Activated CD4-positive, alpha-beta T cell treated with anti-CD3 and anti-CD28 coated beads, Interleukin-2, amount 10 ng/mL, durations not matched to agents 7 days and 5 days (primary cell): Measurements from ENCODE around the gene TCL1B. TPM values are rescaled to one million over a fixed set of nuclear protein-coding genes. Genes with fewer than 3 reads are reported as not detected.
"Not testable (repeated sequence)": the region's sequence is repeated elsewhere in the genome, so short reads cannot be mapped to it uniquely, and the experiment has no call there.

ENCODE experiments used
- CTCF ChIA-PET: fragments of 350-600 bp; sonication (Branson Sonifier 250); formaldehyde crosslinking; loops from one replicate; lab custom pipeline; 2021; ENCODE audit warnings: antibody characterized with exemption; lab: Charles Lee
- POLR2A ChIA-PET: fragments of 350-600 bp; sonication (Branson Sonifier 250); formaldehyde crosslinking; loops from one replicate; lab custom pipeline; 2021; ENCODE audit warnings: antibody characterized with exemption; lab: Charles Lee
- DNase-seq: peaks from one replicate; pipeline ENCODE4 v3.0.0-alpha.2; 2020
- H3K27ac Mint-ChIP-seq: one replicate; pipeline ENCODE4 v1.8.0; 2021; ENCODE audit warnings: mild to moderate bottlenecking, moderate library complexity, mixed read lengths
- H3K27me3 Mint-ChIP-seq: one replicate; pipeline ENCODE4 v1.8.0; 2021; ENCODE audit warnings: mixed read lengths
- H3K36me3 Mint-ChIP-seq: one replicate; pipeline ENCODE4 v1.8.0; 2021; ENCODE audit warnings: low read depth, mixed read lengths
- H3K4me1 Mint-ChIP-seq: one replicate; pipeline ENCODE4 v1.8.0; 2021; ENCODE audit warnings: mixed read lengths
- H3K4me3 Mint-ChIP-seq: one replicate; pipeline ENCODE4 v1.8.0; 2021; ENCODE audit warnings: mild to moderate bottlenecking, moderate library complexity, mixed read lengths
- H3K9me3 Mint-ChIP-seq: one replicate; pipeline ENCODE4 v1.8.0; 2021; ENCODE audit warnings: mixed read lengths
- total RNA-seq, 2 experiments: library from RNA; stranded (reverse); gene quantifications; one replicate each; pipeline ENCODE4 v1.2.3, GENCODE V29; 2021

The TCL1B gene
- total RNA-seq, 2 experiments from 2014 or later, result not detected

DNA sequence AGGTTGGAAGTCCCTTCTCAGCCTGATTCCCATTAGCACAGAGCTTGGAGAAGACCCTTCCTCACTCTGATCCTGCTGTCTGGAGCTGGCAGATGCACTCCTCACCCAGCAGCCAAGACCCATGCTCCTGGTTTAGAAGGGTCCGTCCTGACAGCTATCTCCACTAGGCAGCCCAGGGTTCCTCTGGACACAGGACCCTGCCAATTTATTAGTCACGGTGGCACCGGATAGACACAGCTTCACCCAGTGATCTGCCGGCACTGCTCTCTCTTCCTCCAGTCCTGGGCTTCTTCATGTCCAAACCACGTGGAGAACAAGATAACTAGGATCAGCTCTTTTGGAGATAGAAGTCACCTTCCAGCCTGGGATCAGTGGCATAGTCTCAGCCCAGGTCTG lies 26.2 kb upstream of the TCL1B start:
- Mint-ChIP-seq H3K4me3 (no peak overlapping the region), H3K36me3 (no peaks in the 10 kb centered on the region), H3K27me3 (peaks cover 4% of the 10 kb centered on the region), H3K27ac (no peak overlapping the region), H3K4me1 (peaks cover 9% of the 10 kb centered on the region), H3K9me3 (no peaks in the 10 kb centered on the region)
- ChIA-PET POLR2A (no interaction called here), CTCF (no interaction called here)
- no peak for DNase-seq

DNA sequence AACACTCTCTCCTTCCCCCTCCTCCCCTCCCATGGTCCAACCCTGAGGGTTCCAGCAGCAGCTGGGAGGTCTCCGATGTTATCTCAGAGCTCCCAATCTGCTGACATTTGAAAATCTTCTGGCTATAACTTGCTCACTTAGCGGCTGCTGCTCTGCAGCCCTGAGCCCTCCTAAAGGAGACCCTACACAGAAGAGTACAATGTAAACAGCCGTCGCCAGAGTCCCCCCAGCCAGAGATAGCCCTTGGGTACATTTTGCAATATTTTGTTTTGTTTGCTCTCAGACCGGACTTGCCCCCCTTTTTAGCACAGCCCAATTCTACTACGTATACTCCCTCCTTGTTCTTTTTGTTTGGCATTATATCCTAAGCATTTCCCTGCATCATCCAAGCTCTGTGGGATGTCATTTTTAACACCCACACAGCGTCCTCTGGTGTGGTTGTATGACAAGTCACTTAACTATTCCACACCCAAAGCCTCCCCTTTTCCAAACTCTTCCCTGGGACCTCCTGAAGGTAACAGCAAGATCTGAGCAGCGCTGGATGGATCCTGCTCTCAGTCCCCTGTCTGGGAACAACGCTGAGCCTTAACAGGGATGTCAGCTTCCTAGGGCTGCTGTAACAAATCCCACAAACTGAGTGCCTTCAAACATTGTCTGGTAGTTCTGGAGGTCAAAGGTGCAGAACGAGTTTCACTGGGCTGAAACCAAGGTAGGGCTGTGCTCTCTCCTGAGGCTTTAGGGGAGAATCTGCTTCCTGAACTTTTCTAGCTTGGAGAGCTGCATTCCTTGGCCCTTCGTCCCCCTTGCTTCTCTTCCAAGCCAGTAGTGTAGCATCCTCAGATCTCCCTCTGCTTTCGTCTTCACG lies 25.3 kb upstream of the TCL1B start:
- Mint-ChIP-seq H3K4me3 (no peak overlapping the region), H3K4me1 (peaks cover 9% of the 10 kb centered on the region), H3K9me3 (no peaks in the 10 kb centered on the region), H3K27me3 (peaks cover 4% of the 10 kb centered on the region), H3K36me3 (no peaks in the 10 kb centered on the region), H3K27ac (no peak overlapping the region)
- DNase-seq, result no peak
- CTCF ChIA-PET, result no interaction called here
- POLR2A ChIA-PET, result no interaction called here

DNA sequence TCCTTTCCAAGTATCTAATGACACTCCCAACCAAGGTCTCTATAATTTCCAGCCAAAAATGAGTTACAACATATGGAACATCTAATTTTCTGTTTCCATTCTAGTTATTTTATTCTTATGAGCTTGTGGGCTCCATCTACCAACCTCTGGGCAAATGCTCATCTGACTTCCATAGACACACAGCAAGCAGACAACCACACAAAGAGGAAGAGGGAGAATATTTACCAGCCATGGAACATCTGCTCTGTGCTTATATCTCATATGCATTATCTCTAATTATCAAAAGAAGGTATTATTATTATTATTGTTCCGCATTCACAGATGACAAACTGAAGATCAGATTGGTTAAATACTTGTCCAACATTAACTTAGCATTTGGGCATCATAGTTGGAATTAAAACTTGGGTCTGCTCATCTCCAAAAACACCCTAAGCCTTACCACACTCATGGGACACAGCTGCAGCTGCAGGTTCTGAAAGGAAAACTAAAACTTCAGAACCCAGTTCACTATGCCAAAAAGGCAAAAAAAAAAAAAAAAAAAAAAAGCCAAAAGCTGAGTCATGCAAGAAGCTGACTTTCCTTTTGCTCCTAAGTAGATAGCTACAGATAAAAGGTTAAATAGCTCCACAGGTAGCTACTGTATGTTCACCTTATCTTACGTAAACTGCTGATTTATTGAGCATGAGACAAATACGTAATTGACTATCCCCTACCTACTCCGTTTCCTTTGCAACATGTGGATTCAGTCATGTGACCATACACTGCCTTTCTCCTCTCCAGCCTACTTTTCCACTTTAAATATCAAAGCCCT lies 23.6 kb upstream of the TCL1B start:
- ChIA-PET CTCF (interaction anchor here (0.7 kb wide), 1 partner anchor 43 kb away, joined by 3 read pairs; no protein-coding TSS in a partner anchor), POLR2A (no interaction called here)
- Mint-ChIP-seq H3K4me3 (no peak overlapping the region), H3K4me1 (peaks cover 9% of the 10 kb centered on the region), H3K27me3 (no peaks in the 10 kb centered on the region), H3K36me3 (no peaks in the 10 kb centered on the region), H3K9me3 (no peaks in the 10 kb centered on the region), H3K27ac (no peak overlapping the region)
- DNase-seq, result no peak

DNA sequence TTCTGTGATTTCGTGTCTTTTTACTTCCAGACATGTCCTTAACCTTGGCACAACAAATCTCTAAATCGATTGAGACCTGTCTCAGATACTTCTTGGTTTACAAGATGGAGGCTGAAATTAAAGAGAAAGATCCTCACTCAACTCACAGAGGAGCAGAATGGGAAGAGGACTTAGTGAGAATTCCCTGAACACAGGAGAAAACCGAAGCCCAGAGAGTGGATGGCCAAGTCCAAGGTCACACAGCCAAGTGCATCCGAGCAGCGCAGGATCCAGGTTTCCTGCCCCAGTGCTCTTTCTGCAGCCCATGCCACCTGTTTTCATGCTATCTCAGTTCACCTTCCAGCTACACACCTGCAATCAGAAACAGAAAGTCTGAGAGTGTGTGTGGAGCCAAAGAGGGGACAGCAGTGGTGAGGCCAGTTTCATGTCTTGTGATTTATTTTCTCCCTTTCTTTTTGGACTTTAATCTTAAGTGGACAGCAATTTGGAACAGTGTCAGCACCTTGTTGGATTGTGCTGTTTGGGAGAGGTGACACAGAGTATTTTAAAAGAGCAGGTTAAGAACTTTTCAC lies 22.9 kb upstream of the TCL1B start:
- Mint-ChIP-seq H3K36me3 (no peaks in the 10 kb centered on the region), H3K4me1 (peaks cover 9% of the 10 kb centered on the region), H3K4me3 (no peak overlapping the region), H3K27me3 (no peaks in the 10 kb centered on the region), H3K9me3 (no peaks in the 10 kb centered on the region), H3K27ac (no peak overlapping the region)
- ChIA-PET POLR2A (no interaction called here), CTCF (no interaction called here)
- no peak for DNase-seq

DNA sequence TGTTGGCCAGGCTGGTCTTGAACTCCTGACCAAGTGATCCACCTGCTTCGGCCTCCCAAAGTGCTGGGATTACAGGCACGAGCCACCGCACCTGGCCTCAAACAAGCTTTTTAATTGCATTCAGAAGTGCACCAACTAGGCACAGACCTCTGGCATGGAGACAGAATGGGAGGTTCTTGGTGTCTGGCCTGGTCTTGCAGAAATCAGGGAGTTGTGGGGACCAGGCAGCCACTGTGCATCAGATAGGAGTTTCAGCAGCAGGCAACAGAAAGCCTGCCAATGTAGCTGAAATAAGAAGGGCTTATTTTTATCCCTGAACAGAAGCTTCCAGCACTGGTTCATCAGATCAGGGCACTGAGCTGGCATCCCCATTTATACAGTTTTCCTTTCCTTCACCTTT lies 22.2 kb upstream of the TCL1B start:
- Mint-ChIP-seq H3K9me3 (no peaks in the 10 kb centered on the region), H3K4me1 (peaks cover 9% of the 10 kb centered on the region), H3K4me3 (no peak overlapping the region), H3K27ac (no peak overlapping the region), H3K27me3 (no peaks in the 10 kb centered on the region), H3K36me3 (no peaks in the 10 kb centered on the region)
- CTCF ChIA-PET, result no interaction called here
- no peak for DNase-seq
- POLR2A ChIA-PET, result no interaction called here

DNA sequence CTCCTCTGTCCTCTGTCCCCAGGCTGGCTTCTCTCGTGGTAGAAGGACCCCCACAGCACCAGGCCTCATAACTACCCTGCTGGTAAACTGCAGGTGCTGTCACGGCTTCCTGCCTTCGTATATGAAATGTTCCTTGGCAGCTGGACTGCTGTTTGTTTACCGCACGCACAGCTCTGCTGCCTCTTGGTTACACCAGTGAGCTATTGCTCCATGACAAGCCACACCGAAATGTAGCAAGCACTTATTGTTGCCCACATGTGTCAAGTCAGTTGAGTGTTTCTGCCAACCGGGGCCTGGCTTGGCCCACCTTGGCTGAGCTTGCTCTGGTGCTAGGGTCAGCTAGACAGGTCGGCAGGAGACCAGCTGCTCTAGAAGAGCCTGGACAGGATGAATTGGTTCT lies 21.7 kb upstream of the TCL1B start:
- CTCF ChIA-PET, result no interaction called here

DNA sequence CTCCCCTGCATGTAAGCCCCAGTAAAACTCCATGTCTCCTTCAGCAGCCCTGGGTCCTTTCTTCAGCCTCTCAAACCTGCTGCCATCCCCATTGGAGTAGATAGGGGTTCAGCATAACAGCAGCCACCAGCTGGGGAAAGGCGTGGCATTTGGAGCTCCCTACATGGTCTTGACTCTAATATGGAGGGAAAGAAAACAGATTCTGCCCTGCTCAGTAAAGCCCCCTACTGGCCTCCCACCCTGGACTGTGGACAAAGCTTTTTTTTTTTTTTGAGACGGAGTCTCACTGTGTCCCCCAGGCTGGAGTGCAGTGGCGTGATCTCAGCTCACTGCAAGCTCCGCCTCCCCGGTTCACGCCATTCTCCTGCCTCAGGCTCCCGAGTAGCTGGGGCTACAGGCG lies 20.7 kb upstream of the TCL1B start:
- CTCF ChIA-PET, result interaction anchor here (0.6 kb wide), 1 partner anchor 37 kb away, joined by 5 read pairs; no protein-coding TSS in a partner anchor
- H3K27me3 Mint-ChIP-seq, H3K36me3 Mint-ChIP-seq, H3K27ac Mint-ChIP-seq, DNase-seq, H3K4me3 Mint-ChIP-seq, H3K9me3 Mint-ChIP-seq, POLR2A ChIA-PET, H3K4me1 Mint-ChIP-seq: not testable (repeated sequence)

More for the DNA sequence above, 21.7 kb upstream of the TCL1B start:
- no peak for DNase-seq
- POLR2A ChIA-PET, result no interaction called here
- H3K36me3 Mint-ChIP-seq, result no peaks in the 10 kb centered on the region
- H3K9me3 Mint-ChIP-seq, result no peaks in the 10 kb centered on the region
- H3K4me1 Mint-ChIP-seq, result peaks cover 9% of the 10 kb centered on the region
- no peak overlapping the region for H3K27ac Mint-ChIP-seq
- no peaks in the 10 kb centered on the region for H3K27me3 Mint-ChIP-seq
- H3K4me3 Mint-ChIP-seq, result no peak overlapping the region

DNA sequence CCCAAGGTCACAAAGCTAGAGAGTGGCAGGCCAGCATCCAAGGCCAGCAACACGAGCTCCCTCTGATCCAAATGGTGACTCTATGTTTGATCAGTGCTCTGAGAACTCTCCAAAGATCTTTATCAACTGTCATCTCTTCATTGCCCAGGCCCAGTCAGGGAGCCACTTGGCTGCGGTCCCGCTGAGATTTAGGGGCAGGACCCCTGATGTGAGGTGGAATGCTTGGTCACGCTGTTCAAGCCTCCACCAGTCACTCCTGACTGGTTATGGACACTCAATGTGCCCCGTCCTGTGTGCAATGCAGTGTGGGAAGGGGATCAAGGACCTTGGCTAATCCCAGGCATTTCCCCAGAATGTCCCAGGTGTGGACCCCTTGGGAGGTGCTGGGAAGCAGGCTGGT lies 19.8 kb upstream of the TCL1B start:
- Mint-ChIP-seq H3K27me3 (no peaks in the 10 kb centered on the region), H3K27ac (no peak overlapping the region), H3K36me3 (no peaks in the 10 kb centered on the region), H3K9me3 (no peaks in the 10 kb centered on the region), H3K4me1 (peaks cover 9% of the 10 kb centered on the region), H3K4me3 (no peak overlapping the region)
- CTCF ChIA-PET, result no interaction called here
- POLR2A ChIA-PET, result no interaction called here
- no peak for DNase-seq

DNA sequence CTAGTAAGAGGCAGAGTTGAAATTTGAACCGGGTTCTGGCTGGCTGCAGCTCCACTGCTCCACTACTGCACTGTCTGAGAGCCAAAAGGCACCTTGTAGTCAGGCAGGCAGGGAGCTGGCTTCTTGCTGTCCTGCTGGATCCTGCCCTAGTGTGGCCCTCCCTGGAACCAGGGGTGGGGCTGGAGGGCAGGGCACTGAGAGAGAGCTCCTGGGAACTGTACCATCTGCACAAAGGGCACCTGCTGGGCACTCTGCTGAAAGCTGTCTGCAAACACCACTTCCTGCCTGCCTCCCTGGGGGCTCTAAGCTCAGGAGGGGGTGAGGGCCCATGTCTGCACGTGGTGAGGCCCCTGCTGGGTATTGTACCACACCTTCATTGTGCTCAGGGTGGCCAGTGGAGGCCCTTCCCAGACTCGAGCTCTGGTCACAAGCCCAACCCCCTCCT lies 19.0 kb upstream of the TCL1B start:
- H3K36me3 Mint-ChIP-seq, result no peaks in the 10 kb centered on the region
- DNase-seq, result no peak
- H3K4me3 Mint-ChIP-seq, result no peak overlapping the region
- H3K4me1 Mint-ChIP-seq, result peaks cover 7% of the 10 kb centered on the region
- no peak overlapping the region for H3K27ac Mint-ChIP-seq
- no peaks in the 10 kb centered on the region for H3K27me3 Mint-ChIP-seq
- ChIA-PET CTCF (no interaction called here), POLR2A (no interaction called here)
- no peaks in the 10 kb centered on the region for H3K9me3 Mint-ChIP-seq

DNA sequence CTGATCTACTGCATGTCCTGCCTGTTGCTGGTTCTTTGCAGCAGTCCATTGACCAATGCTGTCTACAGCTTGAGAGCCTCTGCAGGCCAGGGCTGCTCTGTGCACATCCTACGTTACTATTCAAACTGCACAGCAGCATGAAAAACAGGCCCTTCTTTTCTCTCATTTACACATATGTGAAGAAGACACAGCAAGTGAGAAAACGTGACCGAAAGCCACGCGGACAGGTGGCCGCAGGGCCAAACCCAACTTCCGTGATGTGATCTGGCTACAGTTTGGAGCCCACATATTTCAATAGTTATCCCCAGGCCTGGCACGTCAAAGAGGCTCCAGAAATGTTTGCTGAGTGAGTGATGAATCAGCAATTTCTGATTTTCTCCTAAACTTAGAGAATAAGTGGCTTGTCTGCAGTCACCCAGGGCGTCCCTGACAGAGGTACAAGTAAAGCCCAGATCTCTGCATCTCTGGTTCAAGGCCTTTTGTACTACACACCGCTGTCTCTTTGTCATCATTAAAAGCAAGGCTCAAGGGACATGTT lies 17.9 kb upstream of the TCL1B start:
- H3K36me3 Mint-ChIP-seq, result no peaks in the 10 kb centered on the region
- no peak overlapping the region for H3K27ac Mint-ChIP-seq
- DNase-seq, result no peak
- no peaks in the 10 kb centered on the region for H3K9me3 Mint-ChIP-seq
- H3K27me3 Mint-ChIP-seq, result peaks cover 1% of the 10 kb centered on the region
- ChIA-PET POLR2A (no interaction called here), CTCF (no interaction called here)
- H3K4me1 Mint-ChIP-seq, result no peaks in the 10 kb centered on the region
- H3K4me3 Mint-ChIP-seq, result no peak overlapping the region

DNA sequence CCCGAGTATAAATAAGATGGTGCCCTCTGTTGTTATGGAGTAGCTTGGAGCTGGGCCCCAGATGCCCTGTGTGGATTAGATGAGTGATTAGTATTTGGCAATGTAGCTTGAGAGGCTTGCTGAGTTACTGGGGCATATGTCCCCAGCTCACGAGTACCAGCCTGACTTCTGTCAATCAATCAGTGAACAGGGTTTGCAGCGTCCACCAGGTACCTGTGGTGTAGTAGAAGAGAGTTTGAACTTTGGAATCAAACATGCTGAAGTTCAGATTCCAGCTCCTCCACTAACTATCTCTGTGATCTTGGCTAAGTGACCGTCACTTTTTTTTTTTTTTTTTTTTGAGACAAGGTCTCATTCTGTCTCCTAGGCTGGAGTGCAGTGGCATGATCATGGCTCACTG lies 11.6 kb upstream of the TCL1B start:
- Mint-ChIP-seq H3K4me1 (no peaks in the 10 kb centered on the region), H3K36me3 (no peaks in the 10 kb centered on the region), H3K27ac (no peak overlapping the region), H3K27me3 (peaks cover 13% of the 10 kb centered on the region), H3K9me3 (no peaks in the 10 kb centered on the region), H3K4me3 (no peak overlapping the region)
- ChIA-PET CTCF (interaction anchor here (0.6 to 0.9 kb wide), 3 partner anchors 22 to 232 kb away, joined by 3 to 4 read pairs (median 3); no protein-coding TSS in a partner anchor), POLR2A (no interaction called here)
- no peak for DNase-seq

DNA sequence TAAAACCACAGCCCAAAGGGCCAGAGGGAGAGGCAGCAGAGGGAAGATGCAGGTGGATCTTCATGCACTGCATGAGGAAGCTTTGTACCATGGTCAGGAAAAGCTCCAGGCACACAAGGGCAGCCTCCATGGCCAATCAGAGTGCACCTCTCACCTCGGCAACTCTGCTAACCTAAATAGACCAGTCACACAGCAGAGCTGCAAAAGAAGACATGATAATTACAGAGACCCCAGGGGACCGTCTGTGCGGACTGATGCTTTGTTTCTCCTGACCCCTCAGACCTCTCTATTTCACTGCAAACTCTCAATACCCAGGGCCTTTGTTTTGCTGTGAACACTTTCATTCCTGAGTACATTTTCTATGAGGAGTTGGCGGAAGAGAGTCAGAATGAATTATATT lies 10.7 kb upstream of the TCL1B start:
- H3K9me3 Mint-ChIP-seq, result no peaks in the 10 kb centered on the region
- no peak overlapping the region for H3K27ac Mint-ChIP-seq
- ChIA-PET POLR2A (no interaction called here), CTCF (no interaction called here)
- peaks cover 13% of the 10 kb centered on the region for H3K27me3 Mint-ChIP-seq
- no peak for DNase-seq
- no peak overlapping the region for H3K4me3 Mint-ChIP-seq
- H3K4me1 Mint-ChIP-seq, result no peaks in the 10 kb centered on the region
- no peaks in the 10 kb centered on the region for H3K36me3 Mint-ChIP-seq
